GM12878 (cell line): Measurements from ENCODE around the gene JMJD7. TPM values are rescaled to one million over a fixed set of nuclear protein-coding genes. Genes with fewer than 3 reads are reported as not detected.
A peak's percentile ranks its signal among the peaks of the same experiment; 100 is the strongest.

Experiments
- ATAC-seq: fragments of 200-7000 bp; cut with Tn5 transposase; 3 replicates; pipeline ENCODE4 v1.9.1; 2020; ENCODE audit warnings: mild to moderate bottlenecking, moderate library complexity
- Bru-seq: library from RNA; stranded (reverse); fragments of 400-500 nt; gene quantifications from one replicate; lab custom pipeline; 2021; lab: Mats Ljungman, UMichigan
- BruChase-seq, 2 experiments: library from RNA; stranded (reverse); fragments of 400-500 nt; gene quantifications; one replicate each; lab custom pipeline; 2021; lab: Mats Ljungman, UMichigan
- BruUV-seq: library from RNA; stranded (reverse); fragments of 400-500 nt; replicated peaks from 2 replicates; lab custom pipeline; 2021; lab: Mats Ljungman, UMichigan
- CTCF ChIA-PET: fragments of 300-600 bp; sonication (Branson Sonifier 250); formaldehyde crosslinking; extraction: SDS; loops from one replicate; lab custom pipeline; 2021; ENCODE audit warnings: inconsistent platforms; lab: Yijun Ruan, JAX
- POLR2A ChIA-PET: fragments of 350-600 bp; formaldehyde crosslinking; extraction: SDS; loops from one replicate; lab custom pipeline; 2021; ENCODE audit warnings: inconsistent platforms; lab: Charles Lee
- RAD21 ChIA-PET: fragments of 300-600 bp; sonication (Branson Sonifier 250); formaldehyde crosslinking; loops from one replicate; lab custom pipeline; 2023; ENCODE audit warnings: antibody characterized with exemption; ENCODE audit not compliant: unreplicated experiment; lab: Charles Lee
- SMC1A ChIA-PET: fragments of 300-600 bp; sonication (Branson Sonifier 250); formaldehyde crosslinking; loops from one replicate; lab custom pipeline; 2023; ENCODE audit not compliant: unreplicated experiment, uncharacterized antibody; lab: Charles Lee
- DNase-seq: peaks from one replicate; pipeline ENCODE4 v3.0.0-alpha.2; 2011; ENCODE audit warnings: low read depth, low spot score
- FAIRE-seq: peaks from 3 replicates; lab custom pipeline; 2011; peaks lifted over from hg19 to GRCh38; lab: Jason Lieb, UNC
- H2AFZ ChIP-seq: 2 replicates; pipeline ENCODE4 v1.6.0; 2011; ENCODE audit warnings: low read depth, low read length, control low read depth; ENCODE audit not compliant: control insufficient read depth
- H3K27ac ChIP-seq: 2 replicates; pipeline ENCODE4 v1.5.1; 2011; ENCODE audit warnings: control low read depth; ENCODE audit not compliant: control insufficient read depth, insufficient read depth
- H3K27me3 ChIP-seq, 2 experiments: replicated peaks in 1 of 2; 2 replicates each; pipeline versions ENCODE4 v1.6.0 to v1.6.1; 2011; ENCODE audit warnings: low read length in 1 of 2; ENCODE audit not compliant: control insufficient read depth in 2 of 2, insufficient read depth in 2 of 2
- H3K36me3 ChIP-seq, 2 experiments: 2 replicates each; pipeline ENCODE4 v1.5.1; 2011; ENCODE audit warnings: low read length in 1 of 2; ENCODE audit not compliant: control insufficient read depth in 2 of 2, insufficient read depth in 2 of 2
- H3K4me1 ChIP-seq: 2 replicates; pipeline ENCODE4 v1.6.1; 2011; ENCODE audit warnings: mild to moderate bottlenecking, low read length, moderate library complexity, mixed read lengths; ENCODE audit not compliant: control insufficient read depth, insufficient read depth
- H3K4me2 ChIP-seq: 2 replicates; pipeline ENCODE4 v1.6.0; 2011; ENCODE audit warnings: control low read depth; ENCODE audit not compliant: control insufficient read depth, insufficient read depth
- H3K4me3 ChIP-seq: fragments of 200-600 bp; sonication (generic); 2 replicates; pipeline ENCODE4 v1.5.1; 2016
- H3K79me2 ChIP-seq: 2 replicates; pipeline ENCODE4 v1.6.0; 2011; ENCODE audit warnings: low read length; ENCODE audit not compliant: control insufficient read depth, insufficient read depth
- H3K9ac ChIP-seq: 2 replicates; pipeline ENCODE4 v1.8.0; 2011; ENCODE audit warnings: low read length, control low read depth, mixed read lengths; ENCODE audit not compliant: control insufficient read depth, insufficient read depth
- H3K9me3 ChIP-seq: replicated peaks from 3 replicates; pipeline ENCODE4 v1.5.1; 2011; ENCODE audit warnings: mild to moderate bottlenecking, low read length; ENCODE audit not compliant: control insufficient read depth, insufficient read depth
- H4K20me1 ChIP-seq: 2 replicates; pipeline ENCODE4 v1.6.0; 2011; ENCODE audit not compliant: control insufficient read depth, insufficient read depth
- CBFB ChIP-seq: IDR thresholded peaks from 2 replicates; pipeline ENCODE4 v1.6.1; 2016; ENCODE audit warnings: antibody characterized with exemption, low read depth
- EP300 ChIP-seq, 2 experiments: fragments of 150-350 bp in 1 of 2; IDR thresholded peaks; 2 replicates each; pipeline ENCODE4 v1.6.1; 2011 to 2012; ENCODE audit warnings: low read depth in 2 of 2, low read length in 2 of 2, borderline replicate concordance in 1 of 2, improper control_type of control experiment in 1 of 2, inconsistent platforms in 1 of 2; ENCODE audit not compliant: control insufficient read depth in 1 of 2
- FOXM1 ChIP-seq: IDR thresholded peaks from 2 replicates; pipeline ENCODE4 v1.6.1; 2012; ENCODE audit warnings: low read depth, mild to moderate bottlenecking, inconsistent platforms, low read length, moderate library complexity
- GABPA ChIP-seq: IDR thresholded peaks from 2 replicates; pipeline ENCODE4 v1.6.1; 2014; ENCODE audit warnings: antibody characterized with exemption, low read depth, mild to moderate bottlenecking, inconsistent platforms
- GATAD2B ChIP-seq: fragments of 450-650 bp; conservative IDR thresholded peaks from 2 replicates; pipeline ENCODE4 v1.6.1; 2017; ENCODE audit warnings: low read depth, mild to moderate bottlenecking, moderate library complexity
- HDAC2 ChIP-seq: fragments of 200-600 bp; sonication (generic); IDR thresholded peaks from 2 replicates; pipeline ENCODE4 v1.6.1; 2017
- HDAC6 ChIP-seq: fragments of 200-600 bp; sonication (generic); IDR thresholded peaks from one replicate; pipeline ENCODE4 v1.8.0; 2017; ENCODE audit warnings: antibody characterized with exemption; ENCODE audit not compliant: unreplicated experiment
- KDM1A ChIP-seq: fragments of 200-600 bp; sonication (generic); IDR thresholded peaks from 2 replicates; pipeline ENCODE4 v1.6.1; 2016; ENCODE audit warnings: borderline replicate concordance
- MEF2A ChIP-seq: IDR thresholded peaks from 2 replicates; pipeline ENCODE4 v1.6.1; 2011; ENCODE audit warnings: low read depth, mild to moderate bottlenecking, low read length, moderate library complexity; ENCODE audit not compliant: insufficient read depth
- MTA3 ChIP-seq: IDR thresholded peaks from 2 replicates; pipeline ENCODE4 v1.6.1; 2012; ENCODE audit warnings: low read length, inconsistent platforms, borderline replicate concordance
- RAD21 ChIP-seq: IDR thresholded peaks from 2 replicates; pipeline ENCODE4 v1.6.1; 2011; ENCODE audit warnings: mild to moderate bottlenecking, low read depth, low read length, moderate library complexity; ENCODE audit not compliant: insufficient read depth
- RAD51 ChIP-seq: fragments of 450-650 bp; IDR thresholded peaks from 2 replicates; pipeline ENCODE4 v1.6.1; 2016; ENCODE audit warnings: moderate library complexity, mild to moderate bottlenecking, inconsistent platforms
- SP1 ChIP-seq: IDR thresholded peaks from one replicate; pipeline ENCODE4 v1.6.1; 2011; ENCODE audit warnings: low read depth, low read length
- ZNF622 ChIP-seq: fragments of 450-650 bp; IDR thresholded peaks from 2 replicates; pipeline ENCODE4 v1.6.1; 2017; ENCODE audit warnings: mild to moderate bottlenecking, inconsistent platforms
- ZSCAN29 ChIP-seq: fragments of 450-650 bp; IDR thresholded peaks from 2 replicates; pipeline ENCODE4 v1.6.1; 2017; ENCODE audit warnings: mild to moderate bottlenecking, moderate library complexity
- ZZZ3 ChIP-seq: IDR thresholded peaks from 2 replicates; pipeline ENCODE4 v1.6.1; 2011; ENCODE audit warnings: low read depth; ENCODE audit not compliant: control insufficient read depth, insufficient read length
- WGBS: methylation state at CpG from one replicate; pipeline ENCODE4 v1.1.6; 2016; ENCODE audit warnings: low lambda C conversion rate; ENCODE audit not compliant: insufficient replicate concordance, insufficient coverage; ENCODE audit errors: missing lambda C conversion rate; 5-methylcytosine and 5-hydroxymethylcytosine counted together
- in situ Hi-C: fragments of 300-500 bp; cut with MboI; formaldehyde crosslinking; loops from 9 replicates; pipeline ENCODE4 v1.14.3; 2018; ENCODE audit warnings: mixed read lengths
- intact Hi-C: fragments of 100-400 bp; cut with micrococcal nuclease; formaldehyde crosslinking; loops from one replicate; pipeline ENCODE4 v1.14.2; 2022; ENCODE audit not compliant: unreplicated experiment
- long read RNA-seq, 2 experiments: library from polyadenylated mRNA; unstranded; transcript quantifications; one replicate each; pipeline ENCODE4 v2.0.0, GENCODE V29; 2019 to 2020
- polyA minus RNA-seq, 3 experiments: library from RNA; depleted of rRNA, polyadenylated mRNA; stranded (reverse); fragments of >200 nt; gene quantifications; 2 replicates each; pipeline ENCODE4 v1.2.3, GENCODE V29; 2011
- polyA plus RNA-seq, 11 experiments: library from polyadenylated mRNA; depleted of rRNA in 4 of 11; unstranded in 6 of 11; stranded (reverse) in 5 of 11; fragments of >200 nt; fragmentation: Nextera tagmentation in 4 of 11; fragmentation: Illumina TruSeq in 1 of 11; extraction: Ambion mirVana in 4 of 11; extraction: Trizol in 1 of 11; gene quantifications; 1 replicate in 1 of 11; 2 replicates in 10 of 11; pipeline versions ENCODE4 v1.2.1 to v1.2.3, GENCODE V29; 2011 to 2016; ENCODE audit warnings: inconsistent platforms in 2 of 11, missing spikeins in 2 of 11, low read depth in 1 of 11
- total RNA-seq, 4 experiments: library from RNA; depleted of rRNA in 3 of 4; stranded (reverse); fragments of >200 nt in 3 of 4; fragmentation: Illumina TruSeq in 1 of 4; extraction: Trizol in 1 of 4; gene quantifications; 2 replicates each; pipeline versions ENCODE4 v1.2.1 to v1.2.3, GENCODE V29; 2013 to 2021
- TF ChIP-seq, protein P1 (sequence below): fragments of 450-650 bp; conservative IDR thresholded peaks from 2 replicates; pipeline ENCODE4 v1.6.1; 2017; ENCODE audit warnings: mild to moderate bottlenecking, moderate library complexity

Gene JMJD7
- total RNA-seq (2013; cell fraction: nucleolus; rRNA removed) = 18.7 and 20.7 TPM in 2 replicates
- total RNA-seq (2014; rRNA removed) (7.5 and 8.5 TPM in 2 replicates), total RNA-seq (2014; rRNA removed; fragmentation: Illumina TruSeq; extraction: Trizol) (4.4 and 4.7 TPM in 2 replicates), total RNA-seq (2021) (10.3 and 12.2 TPM in 2 replicates), polyA plus RNA-seq (2011; rRNA removed) (3.7 and 6.8 TPM in 2 replicates), polyA plus RNA-seq (2014; fragmentation: Illumina TruSeq; extraction: Trizol) (0.86 and 5.3 TPM in 2 replicates), polyA plus RNA-seq (2014; fragmentation: Nextera tagmentation; extraction: Ambion mirVana) (1 to 10 TPM in 1 of 2 experiments, under 1 TPM in 1; 0.79 to 2.2 TPM), polyA plus RNA-seq (2014; rRNA removed) (8.9 and 9.9 TPM in 2 replicates), polyA plus RNA-seq (2016; fragmentation: Nextera tagmentation; extraction: Ambion mirVana) (10 to 100 TPM in 1 of 2 experiments, 1 to 10 TPM in 1; 6.3 to 10.4 TPM), polyA minus RNA-seq (2011; rRNA and poly(A)+ RNA removed) (3.2 and 4.0 TPM in 2 replicates), Bru-seq, nascent RNA (percentile 66 among the genes with signal in this experiment), BruChase-seq, experiment 1, labeled RNA remaining after a 6-hour chase (percentile 78 among the genes with signal in this experiment), BruChase-seq, experiment 2, labeled RNA remaining after a 2-hour chase (percentile 69 among the genes with signal in this experiment)
- 9.5 TPM for polyA plus RNA-seq (2011; ENCODE audit: low read depth)
- 8.1 and 12.4 TPM in 2 replicates for polyA plus RNA-seq (2011; cell fraction: cytosol; rRNA removed)
- polyA plus RNA-seq (2011; cell fraction: nucleus; rRNA removed) = 17.3 and 21.3 TPM in 2 replicates
- 4.0 and 6.1 TPM in 2 replicates for polyA plus RNA-seq (2012)
- polyA minus RNA-seq (2011; cell fraction: cytosol; rRNA and poly(A)+ RNA removed) = 1.5 and 2.5 TPM in 2 replicates
- polyA minus RNA-seq (2011; cell fraction: nucleus; rRNA and poly(A)+ RNA removed) = 1.6 and 3.9 TPM in 2 replicates
- long read RNA-seq, experiment 1, transcript JMJD7-201 (8 exons, 1,416 nt) = major isoform, 7 of 8 reads
- long read RNA-seq, experiment 1, partial matches to known transcripts = 0 of 8 reads
- long read RNA-seq, experiment 1, other reads (novel, unspliced or antisense) = 0 of 8 reads
- long read RNA-seq, experiment 2, transcript JMJD7-201 (8 exons, 1,416 nt) = major isoform, 5 of 6 reads
- long read RNA-seq, experiment 2, partial matches to known transcripts = 1 of 6 reads
- long read RNA-seq, experiment 2, other reads (novel, unspliced or antisense) = 0 of 6 reads

DNA sequence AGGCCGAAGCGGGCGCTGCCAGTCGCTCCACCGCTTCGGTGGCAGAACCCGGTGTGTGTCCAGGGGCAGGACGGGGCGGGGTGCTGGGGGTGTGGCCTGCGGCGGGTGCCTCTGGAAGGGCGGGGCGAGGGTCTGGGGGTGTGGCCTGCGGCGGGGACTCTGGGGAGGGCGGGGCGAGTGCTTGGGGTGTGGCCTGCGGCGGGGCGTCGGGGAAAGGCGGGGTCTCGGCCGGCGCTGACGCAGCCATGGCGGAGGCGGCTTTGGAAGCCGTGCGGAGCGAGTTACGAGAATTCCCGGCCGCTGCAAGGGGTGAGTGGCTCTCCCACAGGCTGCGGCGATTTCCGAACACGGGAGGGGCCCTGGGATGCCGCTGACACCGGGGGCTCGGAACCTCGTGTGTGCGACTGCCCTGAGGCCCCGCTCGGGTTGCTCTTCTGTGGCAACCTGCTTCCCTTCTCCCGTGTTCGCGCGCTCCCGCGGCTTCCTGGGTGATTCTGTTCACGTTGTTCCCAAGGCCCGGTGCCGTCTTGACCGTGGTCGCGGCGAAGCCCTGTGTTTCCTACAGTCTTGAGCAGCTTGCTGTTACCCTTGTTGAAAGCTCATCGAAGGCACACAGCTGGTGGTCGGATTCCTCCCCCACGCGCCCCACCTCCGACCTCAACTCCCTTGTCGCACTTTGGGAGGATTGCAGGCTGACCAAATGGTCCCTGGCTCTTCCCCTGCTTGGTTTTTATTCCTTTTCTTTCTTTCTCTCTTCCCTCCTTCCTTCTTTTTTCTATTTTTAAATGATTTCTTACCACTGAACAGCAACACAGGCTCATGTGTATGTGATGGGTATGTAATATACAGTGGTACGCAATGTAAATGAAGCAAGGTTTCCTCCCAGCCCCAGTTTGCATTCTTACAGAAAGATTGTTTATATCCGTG, at the start of gene JMJD7:
Gene JMJD7, plus strand, starts transcription at position 213 of the 927 bp plus-strand sequence. Its CDS starts 33 bp downstream, at position 246.
- RAD21 ChIA-PET = interaction anchor here (1.1 kb wide), 1 partner anchor 55 kb away, joined by 3 read pairs; no protein-coding TSS in a partner anchor
- intact Hi-C loops (loop anchor here (5.0 kb wide), 2 partner anchors 74 to 144 kb away; partner anchors contain the start of gene EHD4), in situ Hi-C loops (no loop called here)
- no peaks in the 10 kb centered on the region for H3K9me3 ChIP-seq
- no peak for FAIRE-seq
- H3K4me1 ChIP-seq = no peaks in the 10 kb centered on the region
- 0 out of 2 replicates have a peak within 1 kb of the TSS, but pooled peaks have one; percentile 10 for H3K27ac ChIP-seq
- BruUV-seq = TSS peak; percentile 63
- H3K79me2 ChIP-seq = no peaks in the 10 kb centered on the region
- DNase-seq = peak; percentile 44
- peaks cover 3 to 6% of the 10 kb centered on the region in 2 experiments; a peak in 3 of 4 replicates for H3K36me3 ChIP-seq
- SMC1A ChIA-PET = interaction anchor here (0.9 to 3.0 kb wide), 5 partner anchors 10 to 145 kb away, joined by 3 to 7 read pairs (median 3); partner anchors contain the start of gene MAPKBP1
- H3K9ac ChIP-seq = peak within 1 kb of the TSS; percentile 63
- POLR2A ChIA-PET = interaction anchor here (1.3 kb wide), 1 partner anchor 96 kb away, joined by 3 read pairs; no protein-coding TSS in a partner anchor
- H3K4me2 ChIP-seq = peak within 1 kb of the TSS; percentile 85
- peak within 1 kb of the TSS; percentile 85 for H3K4me3 ChIP-seq
- H3K27me3 ChIP-seq = no peaks in the 10 kb centered on the region
- ATAC-seq = peak; percentile 96
- under 1% methylated on average over 40 of the region's 66 CpGs for WGBS
- no peaks in the 10 kb centered on the region; the same call in 1 of the 2 replicates for H4K20me1 ChIP-seq
- CTCF ChIA-PET = interaction anchor here (2.5 kb wide), 1 partner anchor 54 kb away, joined by 12 read pairs; the partner anchor contains the start of gene MAPKBP1
- H2AFZ ChIP-seq = peak within 1 kb of the TSS; percentile 61
- no peak for TF ChIP-seq EP300 (IDR thresholded peaks at IDR 0.05; ENCODE audit: borderline replicate concordance in 1 of 2, control insufficient read depth in 1 of 2, low read depth in 2 of 2, low read length in 2 of 2)
- no peak for TF ChIP-seq KDM1A
- TF ChIP-seq CBFB = 0 out of 2 replicates have a peak, but pooled peaks have one; percentile 17
- TF ChIP-seq GABPA = no peak
- TF ChIP-seq RAD51 = no peak
- peak; percentile 8 for TF ChIP-seq SP1
- no peak for TF ChIP-seq MEF2A
- no peak for TF ChIP-seq ZSCAN29
- no peak for TF ChIP-seq HDAC2
- TF ChIP-seq FOXM1 = no peak
- no peak for TF ChIP-seq ZNF622
- TF ChIP-seq MTA3 = no peak
- no peak for TF ChIP-seq RAD21
- TF ChIP-seq HDAC6 = no peak
- TF ChIP-seq GATAD2B = peak; percentile 83
- TF ChIP-seq, protein P1, sequence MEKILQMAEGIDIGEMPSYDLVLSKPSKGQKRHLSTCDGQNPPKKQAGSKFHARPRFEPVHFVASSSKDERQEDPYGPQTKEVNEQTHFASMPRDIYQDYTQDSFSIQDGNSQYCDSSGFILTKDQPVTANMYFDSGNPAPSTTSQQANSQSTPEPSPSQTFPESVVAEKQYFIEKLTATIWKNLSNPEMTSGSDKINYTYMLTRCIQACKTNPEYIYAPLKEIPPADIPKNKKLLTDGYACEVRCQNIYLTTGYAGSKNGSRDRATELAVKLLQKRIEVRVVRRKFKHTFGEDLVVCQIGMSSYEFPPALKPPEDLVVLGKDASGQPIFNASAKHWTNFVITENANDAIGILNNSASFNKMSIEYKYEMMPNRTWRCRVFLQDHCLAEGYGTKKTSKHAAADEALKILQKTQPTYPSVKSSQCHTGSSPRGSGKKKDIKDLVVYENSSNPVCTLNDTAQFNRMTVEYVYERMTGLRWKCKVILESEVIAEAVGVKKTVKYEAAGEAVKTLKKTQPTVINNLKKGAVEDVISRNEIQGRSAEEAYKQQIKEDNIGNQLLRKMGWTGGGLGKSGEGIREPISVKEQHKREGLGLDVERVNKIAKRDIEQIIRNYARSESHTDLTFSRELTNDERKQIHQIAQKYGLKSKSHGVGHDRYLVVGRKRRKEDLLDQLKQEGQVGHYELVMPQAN = peak; percentile 68
- TF ChIP-seq ZZZ3 = no peak
